NCI-H748 (cell line): ENCODE results near the gene GIGYF1.

Experiments
- DNase-seq: peaks from one replicate; lab custom pipeline; 2025; ENCODE audit not compliant: unreplicated experiment; lab: John Stamatoyannopoulos, UW

The GIGYF1 gene

DNA sequence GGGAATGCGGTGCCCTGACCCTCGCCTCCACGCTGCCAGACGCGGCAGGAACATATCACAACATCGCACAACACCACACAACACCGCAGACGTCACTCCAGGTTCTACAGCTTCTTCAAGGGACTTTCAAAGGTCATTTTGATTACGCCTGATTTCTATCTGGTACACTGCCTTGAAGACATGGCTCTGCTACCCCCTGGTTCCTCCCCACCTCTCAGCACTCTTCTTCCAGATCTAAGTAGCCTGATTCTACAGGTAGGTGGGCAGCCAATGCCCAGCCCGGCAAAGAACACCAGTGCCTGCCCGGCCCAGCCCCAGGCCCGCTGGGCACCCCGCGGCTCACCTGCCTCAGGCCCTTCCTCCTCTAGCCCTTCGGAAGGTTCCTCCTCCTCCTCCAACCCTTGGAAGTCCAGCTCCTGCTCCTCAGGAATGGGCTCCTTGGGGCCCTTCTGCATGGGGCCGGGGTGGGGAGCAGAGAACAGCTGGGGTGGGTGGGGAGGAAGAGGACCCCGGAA is 8.4 kb downstream of the GIGYF1 start:
- no peak for DNase-seq

DNA sequence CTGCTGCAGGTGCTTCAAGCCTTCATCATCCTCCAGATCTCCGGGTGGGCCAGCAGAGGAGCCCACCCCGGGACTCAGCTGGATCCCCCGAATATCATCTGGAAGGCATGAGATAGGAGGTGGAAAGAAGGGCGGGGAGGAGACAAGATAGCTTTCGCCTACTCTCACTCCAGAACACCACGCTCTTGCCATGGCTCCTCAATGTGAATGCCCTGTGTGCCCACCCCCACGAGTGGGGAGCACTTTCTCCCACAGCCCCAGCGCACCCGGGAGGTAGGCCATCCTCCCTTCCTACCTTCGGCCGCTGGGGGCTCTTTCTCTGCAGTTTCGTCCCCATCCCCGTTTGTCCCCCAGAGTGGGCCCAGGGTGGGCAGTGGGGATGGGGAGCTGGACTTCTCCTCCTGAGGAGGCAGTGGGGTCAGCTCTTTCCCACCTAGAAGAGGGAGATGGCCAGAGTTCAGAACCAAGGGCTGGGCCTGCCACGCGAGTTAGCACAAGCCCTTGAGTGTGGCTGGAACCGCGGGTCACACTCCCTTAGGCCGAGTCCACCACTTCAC is 8.9 kb downstream of the GIGYF1 start:
- no peak for DNase-seq

GRCh38 chr7:100684534-100685042 is 9.5 kb downstream of the GIGYF1 start:
- DNase-seq = no peak

GRCh38 chr7:100683659-100684533 is 10.2 kb downstream of the GIGYF1 start:
- DNase-seq = no peak

DNA sequence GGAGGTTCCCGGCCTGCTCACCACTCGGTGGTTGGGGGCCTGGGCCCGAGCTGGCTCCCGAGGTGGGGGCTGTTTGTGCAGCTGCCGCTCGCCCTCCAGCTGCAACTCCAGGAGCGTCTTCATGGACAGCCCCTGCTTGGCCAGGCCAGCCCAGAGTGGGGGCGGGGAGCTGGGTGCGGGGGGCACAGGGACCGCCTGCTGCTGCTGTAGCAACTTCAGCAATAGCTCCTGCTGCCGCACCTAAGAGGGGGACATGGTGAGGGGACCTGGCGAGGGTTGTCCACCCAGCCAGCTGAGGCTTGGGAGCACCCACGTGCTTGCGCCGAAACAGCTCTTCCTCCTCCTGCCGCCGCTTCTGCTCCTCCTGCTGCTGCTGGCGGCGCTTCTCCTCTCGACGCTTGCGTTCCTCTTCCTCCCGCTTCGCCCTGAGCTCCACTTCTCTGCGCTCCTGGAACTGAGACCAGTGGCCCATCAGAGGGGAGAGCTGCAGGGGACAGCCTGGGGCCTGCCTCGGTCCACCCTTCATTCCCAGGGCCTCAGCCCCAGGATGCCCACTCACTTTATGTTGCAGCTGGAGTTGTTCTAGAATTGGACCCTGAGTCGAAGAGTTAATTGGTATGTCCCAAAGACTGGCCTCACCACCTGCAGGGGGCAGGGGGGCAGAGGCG is 10.9 kb downstream of the GIGYF1 start:
- no peak for DNase-seq

GRCh38 chr7:100682228-100682741 is 11.8 kb downstream of the GIGYF1 start:
- no peak for DNase-seq

DNA sequence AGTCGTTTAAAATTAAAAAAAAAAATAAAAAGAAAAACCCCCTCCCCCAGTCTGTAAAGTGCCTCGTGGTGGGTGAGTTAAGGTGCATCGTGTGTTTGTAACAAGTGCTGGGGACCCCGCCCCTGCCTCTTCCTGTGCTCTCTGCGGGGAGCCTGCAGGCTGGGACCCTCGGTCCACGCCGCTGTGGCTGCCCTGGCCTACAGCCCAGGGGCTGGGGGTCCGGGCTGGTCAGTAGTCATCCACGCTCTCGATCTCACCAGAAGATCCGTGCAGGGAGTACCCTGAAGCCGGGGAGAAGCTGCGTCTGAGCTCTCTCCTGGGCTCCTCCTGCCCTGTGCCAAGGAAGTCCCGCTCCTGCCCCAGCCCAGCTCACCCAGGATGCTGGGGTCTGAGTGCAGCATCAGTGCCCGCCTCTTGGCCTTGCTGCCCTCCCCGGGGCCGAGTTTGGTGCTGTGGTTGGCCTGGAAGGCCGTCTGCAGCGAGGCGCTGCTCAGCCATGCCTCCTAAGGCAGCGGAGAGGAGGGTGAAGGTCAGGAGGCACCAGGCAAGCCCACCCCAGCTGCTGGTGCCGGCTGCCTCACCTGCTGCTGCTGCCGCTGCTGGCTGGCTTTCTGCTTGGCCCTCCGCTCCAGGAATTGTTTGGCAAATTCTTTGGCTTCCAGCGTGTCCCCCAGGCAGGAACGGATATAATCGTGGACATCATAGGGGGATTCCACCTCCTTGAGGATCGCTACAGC is 12.4 kb downstream of the GIGYF1 start:
- DNase-seq = no peak

DNA sequence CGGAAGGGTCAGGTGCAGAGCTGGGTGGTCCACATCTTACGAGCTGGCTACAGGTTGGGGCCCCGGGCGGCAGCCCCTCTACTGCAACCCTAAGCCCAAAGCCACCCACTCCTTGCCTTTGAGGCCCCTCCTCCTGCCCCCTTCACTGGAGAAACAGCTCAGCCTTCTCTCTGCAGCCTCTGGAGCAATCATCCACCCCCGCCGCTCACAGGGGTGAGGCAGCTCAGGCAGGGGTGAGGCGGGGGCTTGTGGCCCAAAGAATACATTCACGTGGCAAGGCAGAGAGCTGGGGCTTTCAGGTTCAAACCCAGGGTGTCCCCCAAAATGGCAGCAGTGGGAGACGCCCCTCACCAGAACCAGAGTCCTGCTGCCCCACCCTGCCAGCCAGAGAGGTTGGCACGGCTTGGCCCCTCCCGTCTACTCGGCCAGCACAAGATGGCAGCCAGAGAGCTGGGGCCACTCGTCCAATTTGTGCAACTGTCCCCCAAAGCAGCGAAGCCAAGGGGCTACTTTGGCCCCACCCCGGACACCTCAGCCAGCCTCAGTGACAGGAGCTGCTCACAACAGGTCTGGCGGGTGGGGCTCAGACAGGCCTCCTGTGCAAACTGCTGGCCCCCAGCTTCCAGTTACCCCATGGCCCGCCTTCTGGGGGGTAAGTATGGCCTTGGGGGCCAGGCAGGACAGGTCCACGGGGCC is 13.3 kb downstream of the GIGYF1 start:
- DNase-seq = no peak

DNA sequence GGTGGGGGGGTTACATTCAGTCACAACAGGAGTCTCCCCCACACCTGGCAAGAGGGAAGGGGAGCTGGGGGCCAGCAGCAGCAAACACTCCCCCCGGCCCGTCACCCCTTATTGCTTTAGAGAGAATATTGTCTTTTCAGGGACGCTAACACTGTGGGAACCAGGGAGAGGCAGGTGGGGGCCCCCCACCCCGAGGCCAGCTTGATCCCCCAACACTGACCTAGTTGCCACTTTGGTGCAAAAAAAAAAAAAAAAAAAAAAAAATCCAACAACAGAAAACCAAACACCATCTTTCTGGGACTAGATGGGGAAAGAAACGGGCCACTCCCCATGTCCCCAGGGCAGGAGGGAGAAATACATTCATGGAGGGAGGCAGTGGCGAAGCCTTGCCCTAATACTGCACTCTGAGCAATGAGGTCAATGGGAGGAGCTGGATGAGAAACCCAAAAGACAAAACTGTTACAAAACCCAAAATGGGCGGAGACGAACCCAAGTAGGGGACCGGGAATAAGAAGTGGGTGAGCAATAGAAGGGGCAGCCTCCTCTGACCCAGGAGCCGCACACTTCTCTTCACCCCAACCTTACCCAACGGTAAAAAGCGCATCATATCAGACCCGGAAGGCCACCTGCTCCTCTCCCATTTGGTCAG is 14.0 kb downstream of the GIGYF1 start:
- no peak for DNase-seq

DNA sequence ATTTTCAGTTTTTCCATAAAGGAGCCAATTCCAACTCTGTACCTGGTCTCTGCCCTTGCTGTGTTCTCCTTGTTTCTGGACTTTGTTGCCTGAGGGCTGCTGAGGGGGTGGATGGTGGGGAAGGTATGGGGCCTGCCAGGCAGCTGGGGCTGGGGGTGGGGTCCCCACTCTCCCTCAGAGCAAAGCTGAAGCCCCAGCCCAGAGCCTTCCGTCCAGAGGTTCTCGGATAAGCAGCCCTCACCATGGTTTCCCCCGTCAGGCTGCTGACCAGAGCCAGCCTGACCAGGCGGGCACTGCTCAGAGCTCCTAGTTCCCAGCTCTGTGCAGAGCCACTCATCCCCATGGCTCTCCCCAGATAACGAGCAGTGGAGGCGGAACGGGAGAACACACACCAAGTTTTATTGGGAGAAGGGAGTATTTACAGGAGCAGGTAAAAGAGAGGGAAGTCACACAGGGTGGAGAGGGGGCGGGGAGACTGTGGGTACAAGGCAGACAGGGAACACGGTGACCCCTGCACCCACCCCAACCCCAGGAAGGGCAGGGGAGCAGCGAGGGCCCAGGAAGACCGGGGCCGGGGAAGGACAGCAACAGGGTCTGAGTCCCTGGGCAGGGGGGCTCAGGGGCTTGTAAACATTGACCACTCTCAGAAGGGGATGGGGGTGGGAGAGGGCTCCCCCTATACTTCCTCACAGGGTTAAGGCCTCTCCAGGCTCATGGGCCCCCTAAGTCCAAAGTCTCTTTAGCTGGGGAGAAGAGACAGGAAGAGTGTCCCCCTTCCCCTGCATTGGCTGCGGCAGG is 14.7 kb downstream of the GIGYF1 start:
- no peak for DNase-seq

DNA sequence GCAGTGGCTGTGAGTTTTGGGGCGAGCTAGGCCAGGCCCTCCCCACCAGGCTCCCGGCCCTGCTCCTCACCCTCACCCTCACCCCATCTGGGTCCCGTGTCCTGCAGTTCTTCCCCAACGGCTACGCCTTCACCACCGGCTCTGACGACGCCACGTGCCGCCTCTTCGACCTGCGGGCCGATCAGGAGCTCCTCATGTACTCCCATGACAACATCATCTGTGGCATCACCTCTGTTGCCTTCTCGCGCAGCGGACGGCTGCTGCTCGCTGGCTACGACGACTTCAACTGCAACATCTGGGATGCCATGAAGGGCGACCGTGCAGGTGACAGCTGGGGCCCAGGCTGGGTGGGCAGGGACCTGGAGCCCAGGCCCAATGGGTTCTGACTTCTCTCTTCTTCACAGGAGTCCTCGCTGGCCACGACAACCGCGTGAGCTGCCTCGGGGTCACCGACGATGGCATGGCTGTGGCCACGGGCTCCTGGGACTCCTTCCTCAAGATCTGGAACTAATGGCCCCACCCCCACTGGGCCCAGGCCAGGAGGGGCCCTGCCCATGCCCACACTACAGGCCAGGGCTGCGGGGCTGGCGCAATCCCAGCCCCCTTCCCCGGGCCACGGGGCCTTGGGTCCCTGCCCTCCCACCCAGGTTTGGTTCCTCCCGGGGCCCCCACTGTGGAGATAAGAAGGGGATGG is 15.6 kb downstream of the GIGYF1 start:
- DNase-seq = no peak

- DNase-seq = no peak
Observed at GRCh38 chr7:100677308-100678267, 16.5 kb downstream of the GIGYF1 start.

DNA sequence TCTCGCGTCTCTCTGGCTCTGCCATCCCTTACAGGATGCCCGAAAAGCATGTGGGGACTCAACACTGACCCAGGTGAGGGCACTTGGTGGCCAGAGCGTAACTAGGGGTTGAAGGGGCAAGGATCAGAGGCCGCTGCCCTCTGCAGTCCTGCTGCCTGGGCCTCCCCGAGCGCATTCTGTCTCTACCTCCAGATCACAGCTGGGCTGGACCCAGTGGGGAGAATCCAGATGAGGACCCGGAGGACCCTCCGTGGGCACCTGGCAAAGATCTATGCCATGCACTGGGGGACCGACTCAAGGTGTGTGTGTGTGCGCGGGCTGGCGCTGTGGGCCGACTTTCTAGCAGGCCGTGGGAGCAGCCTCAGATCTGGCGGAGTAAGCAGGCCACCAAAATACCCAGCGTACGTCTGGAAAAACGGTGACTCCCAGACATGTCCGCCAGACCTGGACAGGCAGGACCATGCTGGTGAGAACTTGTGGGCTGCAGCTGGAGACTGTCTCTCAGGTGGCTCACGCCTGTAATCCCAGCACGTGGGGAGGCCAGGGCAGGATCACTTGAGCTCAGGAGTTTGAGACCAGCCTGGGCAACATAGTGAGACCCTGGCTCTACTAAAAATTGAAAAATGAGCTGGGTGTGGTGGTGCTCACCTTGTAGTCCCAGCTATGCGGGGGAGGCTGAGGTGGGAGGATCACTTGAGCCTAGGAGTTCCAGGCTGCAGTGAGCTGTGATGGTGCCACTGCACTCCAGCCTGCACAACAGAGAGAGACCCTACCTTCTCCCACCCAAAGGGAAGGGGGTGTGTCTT is 17.3 kb downstream of the GIGYF1 start:
- no peak for DNase-seq

DNA sequence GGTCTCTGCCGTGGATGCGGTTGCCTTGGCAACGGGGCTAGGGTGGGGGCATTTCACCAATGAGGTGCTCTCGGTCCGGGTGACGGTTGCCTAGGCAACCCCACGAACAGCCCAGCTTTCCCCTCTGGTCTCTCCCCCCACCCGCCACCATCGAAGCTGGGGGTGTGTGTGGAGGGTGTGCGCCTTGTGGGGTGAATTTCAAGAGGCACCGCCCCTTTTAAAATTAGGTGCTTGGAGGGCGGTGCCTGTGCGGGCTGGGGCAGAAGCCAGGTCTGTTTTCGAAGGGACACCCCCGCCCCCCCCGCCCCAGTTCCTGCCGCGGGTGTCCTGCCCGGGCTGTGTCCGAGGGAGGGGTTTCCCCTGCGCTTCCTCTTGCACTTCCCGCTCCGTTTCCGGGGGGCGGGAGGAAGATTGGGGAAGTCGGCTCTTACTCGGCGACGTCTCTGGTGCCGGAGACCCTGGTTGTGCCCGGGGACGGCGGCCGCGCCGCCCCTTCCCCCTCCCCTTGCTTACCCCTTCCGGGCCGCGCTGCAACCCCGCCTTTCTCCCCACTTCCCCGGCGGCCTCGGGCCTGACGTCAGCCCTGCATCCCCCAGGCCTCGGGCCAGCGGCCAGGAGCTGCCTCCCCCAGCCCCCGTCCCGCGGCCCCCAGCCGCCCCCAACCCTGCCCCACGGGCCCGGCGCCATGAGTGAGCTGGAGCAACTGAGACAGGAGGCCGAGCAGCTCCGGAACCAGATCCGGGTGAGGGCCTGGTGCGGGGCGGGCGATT is 18.3 kb downstream of the GIGYF1 start:
- peak; percentile 96 for DNase-seq

GRCh38 chr7:100675105-100675451 is 19.0 kb downstream of the GIGYF1 start:
- DNase-seq = peak; percentile 62
